Epithelial cell of proximal tubule (primary cell): Measurements from ENCODE around the gene NRGN. TPM values are rescaled to one million over a fixed set of nuclear protein-coding genes. Genes with fewer than 3 reads are reported as not detected.

Experiments used
- DNase-seq: peaks from one replicate; pipeline ENCODE4 v3.0.0-alpha.2; 2011; ENCODE audit warnings: low read depth
- H3K4me3 ChIP-seq: 2 replicates; pipeline ENCODE4 v1.5.1; 2011; ENCODE audit warnings: low read depth, mild to moderate bottlenecking, low read length
- CTCF ChIP-seq: conservative IDR thresholded peaks from 2 replicates; pipeline ENCODE4 v1.5.1; 2012; ENCODE audit warnings: low read depth, mild to moderate bottlenecking, low read length
- total RNA-seq: library from RNA; depleted of rRNA; stranded (reverse); fragments of >200 nt; gene quantifications from 2 replicates; pipeline ENCODE4 v1.2.3, GENCODE V29; 2015

NRGN gene
- total RNA-seq, 1 donor from 2014 or later, result 5.8 TPM

GRCh38 chr11:124756033-124756752, 16.5 kb downstream of the NRGN start:
- DNase-seq, result no peak
- TF ChIP-seq CTCF, result no peak

DNA sequence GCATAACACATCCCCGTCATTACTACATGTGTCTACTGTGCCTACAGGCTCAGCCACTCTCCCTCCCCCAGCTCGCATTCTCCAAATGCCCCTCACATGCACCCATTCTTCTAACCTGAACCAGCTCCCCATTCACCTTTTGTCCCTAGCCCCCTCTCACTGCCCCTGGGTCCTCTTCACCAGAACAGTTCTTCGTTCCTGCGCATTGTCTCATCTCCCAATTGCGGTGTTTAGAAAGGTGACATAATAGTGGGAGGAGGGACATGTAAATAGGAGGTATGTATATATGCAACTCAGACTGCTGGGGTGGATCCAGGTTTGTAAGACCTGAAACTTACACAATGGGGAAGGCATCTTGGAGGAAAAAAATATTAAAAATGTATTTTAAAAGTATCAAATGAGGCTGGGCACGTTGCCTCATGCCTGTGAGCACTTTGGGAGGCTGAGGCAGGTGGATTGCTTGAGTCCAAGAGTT, 17.0 kb downstream of the NRGN start:
- no peak for TF ChIP-seq CTCF
- DNase-seq, result no peak
- no peak overlapping the region for H3K4me3 ChIP-seq

More at GRCh38 chr11:124756033-124756752, 16.5 kb downstream of the NRGN start:
- H3K4me3 ChIP-seq, result no peak overlapping the region

DNA sequence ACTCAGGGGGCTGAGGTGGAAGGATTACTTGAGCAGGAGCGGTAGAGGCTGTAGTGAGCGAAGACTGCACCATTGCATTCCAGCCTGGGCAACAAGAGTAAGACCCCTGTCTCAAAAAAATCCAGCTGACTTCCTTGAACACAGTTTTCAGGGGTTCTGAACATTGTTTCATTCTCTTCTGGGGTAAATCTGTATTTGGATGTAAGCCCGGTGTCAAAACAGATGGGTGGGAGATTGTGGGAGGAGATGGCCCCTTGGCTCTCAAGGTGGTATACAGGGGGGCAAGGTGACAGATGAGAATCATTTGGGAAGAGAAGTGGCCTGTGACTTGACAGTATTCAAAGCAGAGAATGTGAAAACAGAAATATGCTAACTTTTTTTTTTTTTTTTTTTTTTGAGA, 17.6 kb downstream of the NRGN start:
- H3K4me3 ChIP-seq, result no peak overlapping the region
- no peak for DNase-seq
- TF ChIP-seq CTCF, result no peak

DNA sequence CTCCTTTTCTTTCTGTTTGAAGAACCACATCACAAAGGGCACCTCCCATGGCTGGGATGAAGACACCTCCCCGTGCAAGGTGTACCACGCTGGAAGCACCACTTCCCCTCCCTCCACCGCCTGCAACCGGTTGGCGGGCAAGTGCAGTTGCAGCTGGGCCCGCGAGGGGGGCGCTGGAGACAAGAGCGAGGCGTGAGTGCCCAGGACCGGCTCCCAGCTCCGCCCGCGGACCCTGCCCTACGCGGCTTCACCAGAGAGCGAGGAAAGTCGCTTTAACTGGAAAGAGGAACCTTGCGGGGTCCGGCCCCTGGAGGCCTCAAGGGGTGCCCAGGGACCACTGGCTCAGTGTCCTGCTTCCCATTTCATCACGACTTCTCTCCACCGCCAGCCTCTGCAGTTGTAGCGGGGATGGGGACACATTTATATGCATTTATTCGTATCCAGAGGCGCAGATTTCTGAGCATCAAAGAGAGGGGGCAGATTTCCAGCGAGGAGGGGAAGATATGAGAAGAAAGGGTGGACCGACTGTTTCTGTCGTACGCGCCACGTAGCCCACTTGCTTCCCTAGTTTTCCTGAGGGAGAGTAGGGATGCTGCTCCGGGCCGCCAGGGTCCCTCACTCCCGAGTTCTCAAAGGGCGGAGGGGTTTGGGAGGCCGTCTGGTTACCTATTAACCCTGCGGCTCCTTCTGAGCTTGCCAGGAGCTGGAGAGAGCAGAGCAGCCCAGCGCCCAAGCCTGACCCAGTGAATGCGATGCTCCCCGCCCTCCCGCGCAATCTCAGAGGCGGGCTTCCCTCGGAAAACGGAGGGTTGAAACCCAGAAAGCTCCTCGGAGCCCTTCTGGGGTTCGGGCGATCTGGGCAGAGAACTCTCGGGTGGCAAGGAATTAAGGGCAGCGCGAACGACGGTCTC, 18.9 kb downstream of the NRGN start:
- TF ChIP-seq CTCF, result peak; percentile 68
- no peak for DNase-seq
- peak overlapping the region; percentile 53 for H3K4me3 ChIP-seq

GRCh38 chr11:124759266-124760204, 19.8 kb downstream of the NRGN start:
- peak overlapping the region; percentile 53 for H3K4me3 ChIP-seq
- no peak for TF ChIP-seq CTCF
- no peak for DNase-seq

DNA sequence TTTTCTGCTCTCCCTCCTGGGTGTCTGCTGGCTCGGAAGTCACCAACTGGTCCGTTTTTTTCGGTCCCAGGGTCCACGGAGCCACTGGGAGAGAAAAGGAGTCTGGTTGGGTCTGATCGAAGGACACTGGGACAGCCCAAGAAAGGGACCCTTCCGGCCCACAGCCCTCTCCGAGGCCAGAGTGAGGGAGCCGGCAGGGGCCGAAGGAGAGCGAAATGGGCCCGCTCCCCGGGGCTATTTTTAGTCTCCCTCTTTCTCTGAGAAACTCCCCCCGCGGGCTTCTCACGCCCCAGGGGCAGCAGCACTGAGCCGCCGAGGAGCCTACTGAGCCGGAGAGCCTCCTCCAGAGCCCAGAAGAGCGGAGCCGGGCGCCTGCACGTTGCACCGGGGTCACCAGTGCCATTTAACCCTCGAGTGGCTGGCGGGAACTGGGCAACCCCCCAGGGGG, 20.5 kb downstream of the NRGN start:
- no peak for TF ChIP-seq CTCF
- no peak for DNase-seq
- H3K4me3 ChIP-seq, result no peak overlapping the region
